Thyroid gland (tissue), 4 donors: ENCODE results near the gene SLC22A3.

ENCODE experiments used
- CTCF ChIP-seq, 6 experiments: fragments of 200-600 bp in 3 of 6; fragments of 450-650 bp in 3 of 6; sonication (generic) in 3 of 6; IDR thresholded peaks; one replicate each; pipeline ENCODE4 v1.5.1; 2016 to 2019; ENCODE audit warnings: antibody characterized with exemption in 6 of 6, mild to moderate bottlenecking in 2 of 6, inconsistent platforms in 1 of 6, moderate library complexity in 1 of 6
- POLR2A ChIP-seq, 2 donors: fragments of 450-650 bp; IDR thresholded peaks; one replicate each; pipeline ENCODE4 v1.6.1; 2017; ENCODE audit warnings: antibody characterized with exemption in 2 of 2, mild to moderate bottlenecking in 2 of 2, moderate library complexity in 1 of 2

- no peak for TF ChIP-seq CTCF (IDR thresholded peaks at IDR 0.05)
- TF ChIP-seq POLR2A (IDR thresholded peaks at IDR 0.05) = no peak
These were observed 28.3 kb downstream of the SLC22A3 start for GRCh38 chr6:160376445-160376844.
